HG03520 (cell line): ENCODE data around the gene CTRL.
A peak's percentile ranks its signal among the peaks of the same experiment; 100 is the strongest.
"Not testable (repeated sequence)": the region's sequence is repeated elsewhere in the genome, so short reads cannot be mapped to it uniquely, and the experiment has no call there.

Experiments used
- ATAC-seq: cut with Tn5 transposase; IDR thresholded peaks from one replicate; pipeline ENCODE4 v1.9.1; 2021; ENCODE audit warnings: mild to moderate bottlenecking, moderate library complexity; ENCODE audit not compliant: unreplicated experiment

CTRL gene

DNA sequence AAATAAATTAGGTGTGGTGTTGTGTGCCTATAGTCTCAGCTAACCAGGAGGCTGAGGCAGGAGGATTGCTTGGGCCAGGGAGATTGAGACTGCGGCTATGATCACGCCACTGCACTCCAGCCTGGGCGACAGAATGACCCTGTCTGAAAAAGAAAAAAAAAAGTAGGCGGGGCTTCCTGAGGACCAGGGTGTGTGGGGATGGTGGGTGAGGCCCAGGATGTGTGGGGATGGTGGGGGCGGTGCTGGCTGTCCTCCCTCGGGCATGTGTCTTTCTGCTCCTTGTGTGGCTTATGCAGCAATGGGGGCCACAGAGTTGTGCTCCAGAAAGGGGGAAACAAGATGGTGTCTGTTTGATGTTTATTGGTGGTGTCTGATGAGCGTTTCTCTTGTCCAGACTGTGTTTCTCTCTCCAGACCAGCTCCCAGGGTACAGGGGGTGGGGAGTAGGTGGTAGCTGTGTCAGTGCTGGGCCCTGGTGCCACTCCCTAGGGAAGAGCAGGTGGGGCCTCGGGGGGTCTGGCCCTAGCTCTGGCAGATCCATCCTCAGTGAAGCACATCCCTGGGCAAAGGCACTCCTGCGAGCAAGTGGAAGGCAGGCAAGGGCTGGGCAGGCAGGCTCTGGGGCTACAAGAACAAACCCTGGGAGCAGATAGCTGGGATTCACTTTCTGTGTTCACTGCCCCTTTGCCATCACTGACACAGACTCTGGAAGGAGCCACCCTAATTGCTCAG is 10.0 kb upstream of the CTRL start:
- ATAC-seq = no peak

DNA sequence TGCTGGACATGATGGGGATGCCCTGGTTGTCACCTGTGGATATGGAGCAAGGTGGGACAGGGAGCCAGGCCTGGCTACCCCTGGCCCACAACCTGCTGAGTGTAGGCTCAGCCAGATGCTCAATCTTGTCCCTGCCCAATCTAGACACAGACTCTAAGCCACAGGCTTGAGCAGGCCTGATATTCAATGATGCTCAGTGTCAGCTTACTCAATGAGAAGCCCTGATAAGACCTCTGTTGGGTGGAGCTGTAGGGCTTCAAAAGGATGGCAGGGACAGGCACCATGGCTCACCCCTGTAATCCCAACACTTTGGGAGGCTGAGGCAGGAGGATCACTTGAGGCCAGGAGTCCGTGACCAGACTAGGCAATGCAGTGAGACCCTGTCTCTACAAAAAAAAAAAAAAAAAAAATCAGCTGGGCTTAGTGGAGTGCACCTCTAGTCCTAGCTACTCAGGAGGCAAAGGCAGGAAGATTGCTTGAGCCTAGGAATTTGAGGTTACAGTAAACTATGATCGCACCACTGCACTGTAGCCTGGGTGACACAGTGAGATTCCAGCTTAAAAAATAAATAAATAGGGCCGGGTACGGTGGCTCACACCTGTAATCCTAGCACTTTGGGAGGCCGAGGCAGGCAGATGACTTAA is 8.9 kb upstream of the CTRL start:
- ATAC-seq = no peak

DNA sequence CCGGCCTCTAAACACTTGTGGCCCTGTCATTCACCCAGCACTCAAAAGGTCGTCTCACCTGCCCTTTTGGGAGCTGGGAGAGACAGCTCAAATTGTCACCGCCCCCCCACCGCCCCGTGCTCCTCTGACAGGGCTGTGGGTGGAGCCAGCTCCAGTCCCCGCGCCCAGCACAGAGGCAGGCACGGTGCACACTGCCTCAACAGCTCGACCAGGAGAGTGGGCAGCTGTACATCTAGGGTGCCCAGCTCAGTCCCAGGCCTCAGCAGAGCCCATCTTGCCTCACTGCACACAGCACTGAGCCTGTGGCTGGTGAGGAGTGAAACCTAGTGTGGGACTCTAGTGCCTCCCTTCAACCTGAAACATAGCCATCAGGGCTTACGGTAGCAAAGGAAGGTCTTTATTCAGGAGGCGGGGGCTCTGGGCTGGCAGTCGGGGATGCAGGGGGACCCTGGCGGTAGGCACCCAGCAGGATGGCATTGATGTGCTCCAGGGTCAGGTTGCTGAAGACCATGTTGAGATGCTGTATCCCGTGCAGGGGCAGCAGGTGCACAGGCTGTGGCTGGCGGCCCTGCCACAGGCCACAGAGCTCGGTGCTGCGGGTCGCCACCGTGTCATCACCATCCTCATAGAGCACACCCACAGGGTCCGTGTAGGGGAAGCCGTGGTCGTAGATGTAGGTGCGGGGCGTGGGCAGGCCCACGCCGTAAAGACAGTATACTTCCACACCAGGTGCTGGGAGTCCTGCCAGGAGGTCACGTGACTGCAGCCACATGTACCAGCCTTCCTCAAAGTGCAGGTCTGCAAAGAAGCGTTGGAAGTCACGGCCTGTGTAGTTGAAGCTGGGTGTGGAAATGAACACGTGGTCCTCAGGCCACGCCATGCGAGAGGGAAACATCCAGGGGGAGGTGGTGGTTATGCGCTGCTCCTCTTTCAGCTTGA is 8.1 kb upstream of the CTRL start:
- ATAC-seq = no peak

DNA sequence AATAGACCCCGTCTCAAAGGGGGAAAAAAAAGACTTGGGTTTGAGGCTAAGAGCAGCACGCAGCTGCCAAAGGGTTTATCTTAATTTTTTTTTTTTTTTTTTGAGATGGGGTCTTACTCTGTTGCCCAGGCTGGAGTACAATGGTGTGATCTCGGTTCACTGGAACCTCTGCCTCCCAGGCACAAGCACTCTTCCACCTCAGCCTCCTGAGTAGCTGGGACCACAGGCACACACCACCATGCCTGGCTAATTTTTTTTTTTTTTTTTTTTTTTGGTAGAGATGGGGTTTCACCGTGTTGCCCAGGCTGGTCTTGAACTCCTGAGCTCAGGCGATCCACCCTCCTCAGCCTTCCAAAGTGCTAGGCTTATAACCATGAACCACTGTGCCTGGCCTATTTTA is 6.1 kb upstream of the CTRL start:
- ATAC-seq = not testable (repeated sequence)

DNA sequence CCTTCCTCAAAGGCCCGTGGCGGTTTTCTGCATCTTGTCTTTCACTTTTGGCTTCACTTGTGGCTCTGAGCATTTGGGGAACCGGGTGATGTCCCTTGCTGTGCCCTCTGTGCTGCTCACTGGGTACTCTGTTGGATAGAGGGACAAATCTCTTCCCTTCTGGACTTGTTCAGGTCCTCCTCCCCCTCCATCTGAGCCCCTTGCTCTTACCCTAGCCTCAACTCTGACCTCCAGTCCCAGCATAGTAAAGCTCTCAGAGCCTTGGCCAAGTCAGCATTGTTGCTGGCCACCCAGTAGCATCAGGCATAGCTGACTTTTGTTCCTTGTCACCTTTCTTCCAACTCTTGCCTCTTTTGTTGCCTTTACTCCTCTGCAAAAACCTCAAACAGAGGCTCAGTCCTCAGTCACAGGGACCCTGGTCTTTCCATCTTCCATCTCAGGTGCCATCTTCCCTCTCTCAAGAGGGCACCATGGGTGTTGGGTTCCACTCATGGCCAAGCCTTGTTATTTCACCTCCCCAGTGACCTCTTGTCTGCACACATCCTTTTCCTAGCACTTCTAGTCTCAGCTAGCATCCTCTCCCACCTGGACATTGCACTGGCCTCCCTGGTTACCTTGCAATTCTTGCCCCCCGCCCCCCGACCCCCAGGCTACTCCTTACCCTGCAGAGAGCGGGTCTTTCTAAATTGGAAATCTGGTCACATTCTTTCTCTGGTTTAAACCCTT is 5.4 kb upstream of the CTRL start:
- peak; percentile 49 for ATAC-seq

DNA sequence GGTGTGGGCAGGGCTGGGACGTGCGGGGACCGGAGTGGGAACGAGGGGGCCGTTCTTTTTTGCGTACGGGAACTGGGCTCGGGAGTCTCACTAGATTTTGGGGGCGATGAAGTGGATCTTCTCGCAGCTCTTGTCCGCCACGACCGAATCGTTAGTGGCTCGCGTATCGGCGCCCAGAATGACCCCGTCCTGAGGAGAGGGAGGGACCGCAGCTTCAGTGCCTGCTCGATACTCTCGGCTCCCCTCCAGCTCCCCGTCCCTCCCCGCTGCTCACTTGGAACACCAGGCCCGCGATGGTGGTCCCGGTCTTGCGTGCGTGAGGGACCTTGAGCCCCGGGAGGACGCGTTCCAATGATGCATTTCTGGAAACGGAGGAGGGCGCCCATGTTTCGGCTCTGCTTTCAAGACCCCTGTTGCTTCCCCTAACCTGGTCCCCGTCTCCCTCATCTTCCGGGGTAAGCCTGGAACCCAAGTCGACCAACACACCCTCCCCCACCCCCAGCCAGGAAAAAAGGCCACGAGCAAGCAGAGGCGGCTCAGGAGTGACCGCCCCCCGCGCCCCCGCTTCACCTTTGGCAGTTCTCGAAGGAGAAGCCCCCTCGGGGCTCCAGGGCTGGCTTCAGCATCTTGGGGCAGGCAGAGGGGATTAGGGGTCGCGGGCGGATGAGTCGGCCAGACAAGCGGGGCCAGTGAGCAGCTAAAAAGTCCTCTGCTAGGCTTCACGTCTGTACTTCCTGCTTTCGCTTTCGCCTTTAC is 4.6 kb upstream of the CTRL start, which contains the start of gene PSMB10:
Gene PSMB10 (minus strand): TSS at position 727 of the 756 bp plus-strand sequence. CDS start 101 bp downstream, at position 626.
- ATAC-seq = no peak

DNA sequence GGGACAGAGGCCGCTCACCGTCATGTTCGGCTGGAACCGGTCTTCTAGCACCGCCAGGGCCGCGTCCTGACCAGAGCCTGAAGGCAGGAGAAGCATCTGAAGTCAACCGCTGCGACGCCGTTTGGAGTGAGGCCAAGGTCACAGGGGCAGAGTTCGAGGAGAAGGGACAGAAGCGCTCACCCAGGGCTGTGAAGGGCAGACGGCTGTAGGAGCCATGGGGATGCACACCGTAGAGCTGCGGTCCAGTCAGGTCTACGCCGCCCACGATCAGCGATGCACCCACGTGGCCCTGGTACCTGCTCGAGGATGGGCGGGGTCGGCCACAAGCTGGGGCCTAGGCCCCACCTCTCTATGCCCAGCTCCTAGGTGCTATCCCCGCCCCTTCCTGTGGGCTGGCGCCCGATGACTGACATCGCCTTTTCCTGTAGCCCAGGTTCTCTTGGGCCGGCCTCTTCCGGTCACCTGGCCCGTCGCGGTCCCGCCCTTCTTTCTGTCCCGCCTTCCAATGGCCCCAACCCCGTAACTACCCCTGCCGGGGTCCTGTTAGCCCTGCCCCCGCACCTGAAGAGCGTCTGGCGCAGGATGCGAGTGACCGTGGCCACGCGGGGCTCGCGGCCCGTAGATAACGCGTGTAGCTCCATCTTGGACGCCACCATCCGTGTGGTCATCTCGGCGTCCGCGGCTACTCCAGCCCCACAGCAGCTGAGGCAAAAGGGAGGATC is 3.9 kb upstream of the CTRL start:
- peak; percentile 88 for ATAC-seq

DNA sequence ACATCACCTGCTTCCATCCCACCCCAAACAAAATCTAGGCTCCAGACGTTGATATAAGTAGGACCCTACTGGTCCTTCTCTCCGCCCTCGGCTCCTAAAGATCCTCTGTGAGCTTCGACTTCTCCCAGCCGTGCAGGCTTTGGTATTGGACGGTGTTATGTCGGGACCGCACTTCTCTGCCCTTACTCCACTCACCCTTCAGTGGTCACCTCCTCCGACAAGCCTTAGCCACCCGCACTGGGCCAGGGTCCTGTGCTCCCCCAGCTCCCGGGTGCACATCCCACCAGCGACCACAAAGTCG is 3.4 kb upstream of the CTRL start:
- no peak for ATAC-seq

DNA sequence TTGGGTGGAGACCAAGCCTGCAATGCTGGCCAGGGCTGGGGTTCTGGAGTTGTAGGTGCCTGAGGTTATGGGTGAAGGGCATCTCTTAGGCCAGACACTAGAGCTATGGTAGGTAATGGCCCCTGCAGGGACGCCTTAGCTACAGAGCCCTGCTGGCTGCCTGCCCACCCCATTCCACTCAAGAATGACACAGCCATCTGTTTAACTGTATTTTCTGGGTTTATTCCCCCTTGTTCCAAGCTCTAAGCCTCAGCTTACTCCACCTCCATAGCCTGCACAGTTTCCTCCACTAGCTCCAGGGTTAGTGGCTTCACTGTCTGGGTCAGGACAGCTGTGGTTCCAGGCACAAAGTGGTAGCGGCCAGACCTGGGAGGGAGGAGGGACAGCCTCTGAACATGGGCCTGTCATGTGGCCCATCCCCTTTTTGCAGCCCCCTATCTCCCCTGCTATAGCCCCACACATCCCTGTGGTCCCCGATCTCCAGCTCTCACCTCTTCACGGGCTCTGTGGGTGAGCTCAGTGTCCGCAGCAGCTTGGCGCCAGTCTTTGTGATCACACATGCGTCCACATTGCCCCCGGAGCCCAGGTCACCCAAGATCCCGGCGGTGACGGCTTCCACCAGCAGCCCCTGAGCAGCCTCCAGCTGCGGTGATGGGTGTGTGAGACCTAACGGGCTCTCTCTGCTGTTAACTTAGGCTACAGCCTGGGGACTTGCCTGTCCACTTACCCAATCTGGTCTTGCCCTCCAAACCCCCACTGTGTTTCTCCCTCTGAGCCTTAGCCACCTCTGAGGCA is 2.8 kb upstream of the CTRL start:
- no peak for ATAC-seq

DNA sequence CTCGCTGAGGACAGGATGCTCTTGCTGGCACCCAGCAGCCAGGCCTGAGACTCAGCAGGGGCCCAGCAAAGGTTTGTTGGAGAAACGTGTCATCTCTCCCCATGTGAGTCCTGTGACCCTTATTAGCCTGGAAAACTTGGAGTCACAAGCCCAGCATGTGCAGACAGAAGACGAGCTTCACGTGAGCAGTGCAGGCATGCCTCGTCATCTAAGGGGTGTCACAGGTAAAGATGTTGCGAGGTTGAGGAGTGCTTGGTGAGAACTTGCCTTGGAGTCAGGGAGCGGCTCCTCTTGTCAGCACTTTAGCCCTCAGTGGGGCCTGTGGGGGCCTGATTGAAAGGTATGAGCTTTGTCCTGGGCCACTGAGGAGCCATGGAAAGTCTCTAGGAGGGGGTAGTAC is 2.1 kb upstream of the CTRL start:
- ATAC-seq = no peak

DNA sequence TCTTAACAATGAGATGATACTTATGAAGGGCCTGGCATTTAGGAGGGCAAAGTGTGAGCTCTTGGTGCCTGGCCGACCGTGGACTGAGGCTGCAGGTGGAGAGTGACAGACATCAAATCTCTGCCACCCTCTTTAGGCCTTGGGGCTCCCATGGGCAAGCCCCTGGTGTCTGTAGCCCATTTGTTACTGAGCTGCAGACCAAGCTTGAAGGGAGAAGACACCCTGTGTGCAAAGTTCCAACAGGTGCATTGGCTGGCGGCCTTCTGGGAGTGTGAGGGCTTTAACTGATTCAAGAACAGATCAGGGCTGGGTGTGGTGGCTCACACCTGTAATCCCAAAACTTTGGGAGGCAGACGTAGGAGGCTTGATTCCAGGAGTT is 789 bp upstream of the CTRL start:
- ATAC-seq = no peak

DNA sequence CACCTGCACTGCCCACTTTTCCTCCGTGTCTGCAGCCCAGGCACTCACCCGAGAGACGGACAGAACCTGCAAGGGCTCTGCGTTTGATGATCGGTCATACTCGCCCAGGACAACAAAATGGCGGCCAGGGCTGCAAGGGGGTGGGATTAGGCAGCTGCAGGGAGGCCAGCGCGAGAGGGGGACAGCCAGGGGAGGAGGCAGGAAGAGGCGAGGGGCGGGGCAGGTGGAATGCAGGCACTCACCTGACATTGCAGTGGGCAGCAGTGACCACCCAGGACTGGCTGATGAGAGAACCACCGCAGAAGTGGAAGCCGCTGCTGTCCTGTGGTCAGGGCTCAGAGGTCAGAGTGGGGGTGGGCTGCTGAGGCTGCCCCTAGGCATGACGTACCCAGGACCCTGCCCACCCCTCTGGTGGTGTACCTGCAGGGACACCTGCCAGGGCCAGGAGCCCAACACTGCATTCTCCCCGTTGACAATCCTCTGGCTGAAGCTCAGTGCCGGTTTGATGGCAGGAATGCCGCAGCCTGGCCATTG is 917 bp downstream of the CTRL start:
- ATAC-seq = no peak

DNA sequence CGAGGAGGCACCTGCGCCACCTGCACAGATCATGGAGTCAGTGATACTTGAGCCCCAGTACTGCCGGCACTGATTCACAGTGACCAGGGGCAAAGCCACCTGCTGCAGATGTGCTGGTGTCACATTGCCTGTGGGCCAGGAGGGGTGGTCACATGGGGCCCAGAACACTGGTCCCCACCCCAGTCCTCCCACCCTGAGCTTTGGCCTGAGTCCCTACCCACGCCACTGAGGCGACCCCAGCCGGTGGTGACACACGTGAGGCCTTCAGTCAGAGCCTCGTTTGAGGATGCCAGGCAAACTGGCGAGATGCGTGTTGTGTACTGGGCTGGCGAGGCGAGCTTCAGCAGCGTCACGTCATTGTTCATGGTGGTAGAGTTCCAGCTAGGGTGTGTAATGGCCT is 1.5 kb downstream of the CTRL start:
- ATAC-seq = no peak

DNA sequence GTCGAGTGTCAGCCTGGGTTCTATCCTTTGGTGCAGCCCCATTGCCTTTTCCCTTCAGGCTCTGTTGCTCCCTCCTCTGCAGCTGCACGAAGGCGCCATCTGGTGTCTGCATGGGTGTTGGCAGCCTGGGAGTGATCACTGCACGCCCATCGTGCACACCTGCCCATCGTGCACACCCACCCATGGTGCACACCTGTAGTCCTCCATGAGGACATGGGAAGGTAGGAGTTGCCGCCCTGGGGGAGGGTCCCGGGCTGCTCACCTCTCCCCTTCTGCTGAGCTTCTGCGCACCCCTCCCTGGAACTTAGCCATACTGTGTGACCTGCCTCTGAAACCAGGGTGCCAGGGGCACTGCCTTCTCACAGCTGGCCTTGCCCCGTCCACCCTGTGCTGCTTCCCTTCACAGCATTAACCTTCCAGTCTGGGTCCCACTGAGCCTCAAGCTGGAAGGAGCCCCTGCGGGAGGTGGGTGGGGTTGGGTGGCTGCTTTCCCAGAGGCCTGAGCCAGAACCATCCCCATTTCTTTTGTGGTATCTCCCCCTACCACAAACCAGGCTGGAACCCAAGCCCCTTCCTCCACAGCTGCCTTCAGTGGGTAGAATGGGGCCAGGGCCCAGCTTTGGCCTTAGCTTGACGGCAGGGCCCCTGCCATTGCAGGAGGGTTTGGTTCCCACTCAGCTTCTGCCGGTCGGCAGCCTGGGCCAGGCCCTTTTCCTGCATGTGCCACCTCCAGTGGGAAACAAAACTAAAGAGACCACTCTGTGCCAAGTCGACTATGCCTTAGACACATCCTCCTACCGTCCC is 2.9 kb downstream of the CTRL start:
- ATAC-seq = no peak

DNA sequence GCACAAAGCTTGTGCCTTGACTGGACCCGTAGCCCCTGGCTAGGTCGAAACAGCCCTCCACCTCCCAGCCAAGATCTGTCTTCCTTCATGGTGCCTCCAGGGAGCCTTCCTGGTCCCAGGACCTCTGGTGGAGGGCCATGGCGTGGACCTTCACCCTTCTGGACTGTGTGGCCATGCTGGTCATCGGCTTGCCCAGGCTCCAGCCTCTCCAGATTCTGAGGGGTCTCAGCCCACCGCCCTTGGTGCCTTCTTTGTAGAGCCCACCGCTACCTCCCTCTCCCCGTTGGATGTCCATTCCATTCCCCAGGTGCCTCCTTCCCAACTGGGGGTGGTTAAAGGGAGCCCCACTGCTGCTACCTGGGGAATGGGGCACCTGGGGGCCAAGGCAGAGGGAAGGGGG is 3.5 kb downstream of the CTRL start:
- ATAC-seq = no peak

DNA sequence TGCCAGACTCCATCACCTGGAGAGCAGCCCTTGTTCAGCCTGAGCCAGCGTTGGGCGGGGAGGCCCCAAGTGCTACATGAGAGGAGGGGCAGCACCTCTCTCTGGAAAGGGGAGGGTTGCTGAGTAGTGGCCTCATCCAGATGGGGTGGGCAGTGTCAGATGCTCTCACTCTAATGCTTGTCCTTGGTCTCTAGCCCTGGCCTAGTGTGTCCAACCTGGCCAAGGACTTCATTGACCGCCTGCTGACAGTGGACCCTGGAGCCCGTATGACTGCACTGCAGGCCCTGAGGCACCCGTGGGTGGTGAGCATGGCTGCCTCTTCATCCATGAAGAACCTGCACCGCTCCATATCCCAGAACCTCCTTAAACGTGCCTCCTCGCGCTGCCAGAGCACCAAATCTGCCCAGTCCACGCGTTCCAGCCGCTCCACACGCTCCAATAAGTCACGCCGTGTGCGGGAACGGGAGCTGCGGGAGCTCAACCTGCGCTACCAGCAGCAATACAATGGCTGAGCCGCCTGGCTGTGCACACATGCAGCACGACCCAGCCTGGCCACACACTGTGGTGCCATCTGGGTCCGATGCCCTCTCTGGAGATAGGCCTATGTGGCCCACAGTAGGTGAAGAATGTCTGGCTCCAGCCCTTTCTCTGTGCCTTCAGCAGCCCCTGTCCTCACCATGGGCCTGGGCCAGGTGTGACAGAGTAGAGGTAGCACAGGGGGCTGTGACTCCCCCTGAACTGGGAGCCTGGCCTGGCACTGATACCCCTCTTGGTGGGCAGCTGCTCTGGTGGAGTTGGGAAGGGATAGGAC is 4.3 kb downstream of the CTRL start:
- no peak for ATAC-seq

DNA sequence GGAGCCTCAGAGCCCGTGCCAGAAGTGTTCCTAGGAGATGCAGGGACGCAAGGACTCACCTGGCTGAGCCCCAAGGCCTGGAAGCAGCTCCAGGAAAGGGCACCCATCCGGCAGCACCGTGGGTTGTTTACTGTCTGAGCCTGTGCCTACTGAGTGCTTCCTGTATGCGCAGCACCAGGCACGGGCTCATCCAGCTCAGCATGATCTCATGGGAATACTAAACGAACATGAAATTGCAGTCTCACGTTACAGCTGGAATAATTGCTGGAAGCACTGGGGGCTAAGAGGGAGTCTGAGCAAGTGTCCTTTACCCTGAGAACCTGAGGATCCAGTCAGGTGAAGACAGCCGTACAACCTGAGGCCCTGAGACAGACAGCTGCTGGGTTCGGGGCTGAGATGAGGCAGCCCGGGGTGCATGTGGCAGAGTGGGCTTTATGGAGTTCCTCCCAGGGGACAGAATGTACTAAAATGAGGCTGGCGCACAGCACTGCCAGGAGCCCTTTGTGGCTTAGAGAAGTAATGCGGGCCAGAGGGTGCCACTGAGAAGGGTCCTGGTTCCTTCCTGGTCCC is 5.4 kb downstream of the CTRL start:
- no peak for ATAC-seq
